Panc1 (cell line): Measurements from ENCODE around the gene SPSB1. TPM values are rescaled to one million over a fixed set of nuclear protein-coding genes. Genes with fewer than 3 reads are reported as not detected.

Experiments
- ATAC-seq: fragments of 200-7000 bp; cut with Tn5 transposase; 2 replicates; pipeline ENCODE4 v1.9.1; 2020; ENCODE audit warnings: mild to moderate bottlenecking, moderate library complexity
- BruUV-seq: library from RNA; stranded (reverse); fragments of 400-500 nt; replicated peaks from 2 replicates; lab custom pipeline; 2021; lab: Mats Ljungman, UMichigan
- CTCF ChIA-PET: fragments of 300-600 bp; sonication (Branson Sonifier 250); formaldehyde crosslinking; loops from one replicate; lab custom pipeline; 2022; ENCODE audit warnings: antibody characterized with exemption; lab: Charles Lee
- POLR2A ChIA-PET: fragments of 300-600 bp; sonication (Branson Sonifier 250); formaldehyde crosslinking; loops from one replicate; lab custom pipeline; 2022; ENCODE audit warnings: antibody characterized with exemption; lab: Charles Lee
- DNase-seq: peaks from one replicate; pipeline ENCODE4 v3.0.0-alpha.2; 2010; ENCODE audit warnings: low read depth, low spot score
- H3K27ac ChIP-seq: 2 replicates; pipeline ENCODE4 v1.5.1; 2011; ENCODE audit warnings: mild to moderate bottlenecking, low read length, inconsistent platforms
- H3K27me3 ChIP-seq: fragments of 200-500 bp; sonication (Bioruptor generic); 2 replicates; pipeline ENCODE4 v1.6.0; 2014; ENCODE audit warnings: low read length, inconsistent platforms; ENCODE audit not compliant: control insufficient read depth, insufficient read depth
- H3K36me3 ChIP-seq: fragments of 200-500 bp; sonication (Bioruptor generic); 2 replicates; pipeline ENCODE4 v1.5.1; 2014; ENCODE audit warnings: inconsistent platforms, mild to moderate bottlenecking, low read length, moderate library complexity; ENCODE audit not compliant: control insufficient read depth, insufficient read depth
- H3K4me1 ChIP-seq: 2 replicates; pipeline ENCODE4 v1.5.1; 2011; ENCODE audit warnings: inconsistent platforms, mild to moderate bottlenecking, low read length, moderate library complexity; ENCODE audit not compliant: control insufficient read depth, insufficient read depth
- H3K4me3 ChIP-seq, 2 experiments: 2 replicates each; pipeline ENCODE4 v1.5.1; 2011 to 2012; ENCODE audit warnings: low read depth in 2 of 2, low read length in 2 of 2, mild to moderate bottlenecking in 2 of 2, inconsistent platforms in 1 of 2, moderate library complexity in 1 of 2
- H3K9me3 ChIP-seq: fragments of 200-500 bp; sonication (Bioruptor generic); 2 replicates; pipeline ENCODE4 v1.5.1; 2014; ENCODE audit warnings: low read depth, mild to moderate bottlenecking, inconsistent platforms, low read length, moderate library complexity; ENCODE audit not compliant: control insufficient read depth, insufficient read depth
- POLR2AphosphoS5 ChIP-seq: IDR thresholded peaks from 2 replicates; pipeline ENCODE4 v1.6.1; 2012; ENCODE audit warnings: mild to moderate bottlenecking, low read depth, low read length, moderate library complexity
- SIN3A ChIP-seq: IDR thresholded peaks from 2 replicates; pipeline ENCODE4 v1.6.1; 2012; ENCODE audit warnings: low read depth, mild to moderate bottlenecking, low read length, moderate library complexity, borderline replicate concordance; ENCODE audit not compliant: insufficient read depth
- TCF7L2 ChIP-seq: IDR thresholded peaks from 2 replicates; pipeline ENCODE4 v1.6.1; 2011; ENCODE audit warnings: mild to moderate bottlenecking, low read depth, low read length, inconsistent platforms
- in situ Hi-C: cut with HindIII; loops from 2 replicates; pipeline ENCODE4 v1.10.0; 2016; ENCODE audit warnings: low sequenced_read_pairs, low pct_unique_long_range_greater_than_20kb
- intact Hi-C: fragments of 100-400 bp; cut with micrococcal nuclease; formaldehyde crosslinking; loops from one replicate; pipeline ENCODE4 v1.10.0; 2022; ENCODE audit not compliant: unreplicated experiment
- total RNA-seq: library from RNA; stranded (reverse); gene quantifications from one replicate; pipeline ENCODE4 v1.2.1, GENCODE V29; 2021; ENCODE audit not compliant: unreplicated experiment
- TF ChIP-seq, protein P1 (sequence below), 2 experiments: IDR thresholded peaks; 2 replicates each; pipeline ENCODE4 v1.6.1; 2011 to 2012; ENCODE audit warnings: low read depth in 2 of 2, control low read depth in 1 of 2, low read length in 1 of 2, mild to moderate bottlenecking in 1 of 2, moderate library complexity in 1 of 2; ENCODE audit not compliant: insufficient read depth in 1 of 2
- TF ChIP-seq, protein P2 (sequence below): fragments of 450-650 bp; IDR thresholded peaks from 2 replicates; pipeline ENCODE4 v1.5.1; 2017; ENCODE audit warnings: mild to moderate bottlenecking

The SPSB1 gene
- total RNA-seq, 1 experiment from 2014 or later, result 73.7 TPM

DNA sequence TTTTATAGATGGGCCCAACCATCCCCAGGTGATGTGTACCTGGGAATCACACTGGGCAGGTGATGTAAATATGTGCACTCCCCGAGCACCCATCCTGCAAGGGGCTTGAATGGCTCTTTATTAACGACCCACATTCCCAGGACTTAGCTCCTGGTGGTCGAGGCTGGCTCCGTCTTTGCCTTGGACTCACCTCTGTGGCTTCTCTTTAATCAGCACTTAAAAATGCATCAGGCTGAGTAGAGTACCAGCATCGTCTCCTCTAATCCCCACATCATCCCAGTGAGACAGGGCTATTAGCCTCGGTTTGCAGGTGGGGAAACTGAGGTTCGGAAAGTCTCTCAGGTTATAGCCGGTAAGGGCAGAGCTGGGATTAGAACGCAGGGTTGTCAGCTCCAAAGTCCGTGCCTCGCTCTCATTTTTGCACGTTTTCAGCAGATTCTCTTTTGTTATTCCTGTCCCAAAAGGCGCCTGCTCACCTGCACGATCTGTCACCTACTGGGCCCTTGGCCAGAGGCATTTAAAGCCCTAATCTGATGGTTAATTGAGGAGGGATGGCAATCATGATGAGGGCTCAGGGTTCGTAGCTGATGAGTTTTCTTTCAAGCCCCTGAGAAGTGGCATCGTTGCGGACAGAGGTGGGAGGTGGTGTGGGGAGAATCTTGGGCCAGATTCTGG is 29.4 kb downstream of the SPSB1 start:
- TF ChIP-seq TCF7L2, result no peak
- POLR2A ChIA-PET, result no interaction called here
- H3K27ac ChIP-seq, result peak overlapping the region; percentile 84
- H3K27me3 ChIP-seq, result no peaks in the 10 kb centered on the region
- CTCF ChIA-PET, result no interaction called here
- DNase-seq (no peak), ATAC-seq (no peak)
- BruUV-seq, result TSS peak; percentile 21
- no peak overlapping the region for H3K4me3 ChIP-seq
- peaks cover 95% of the 10 kb centered on the region for H3K4me1 ChIP-seq
- H3K9me3 ChIP-seq, result no peaks in the 10 kb centered on the region
- in situ Hi-C loops, result no loop called here
- no peaks in the 10 kb centered on the region for H3K36me3 ChIP-seq
- intact Hi-C loops, result no loop called here

DNA sequence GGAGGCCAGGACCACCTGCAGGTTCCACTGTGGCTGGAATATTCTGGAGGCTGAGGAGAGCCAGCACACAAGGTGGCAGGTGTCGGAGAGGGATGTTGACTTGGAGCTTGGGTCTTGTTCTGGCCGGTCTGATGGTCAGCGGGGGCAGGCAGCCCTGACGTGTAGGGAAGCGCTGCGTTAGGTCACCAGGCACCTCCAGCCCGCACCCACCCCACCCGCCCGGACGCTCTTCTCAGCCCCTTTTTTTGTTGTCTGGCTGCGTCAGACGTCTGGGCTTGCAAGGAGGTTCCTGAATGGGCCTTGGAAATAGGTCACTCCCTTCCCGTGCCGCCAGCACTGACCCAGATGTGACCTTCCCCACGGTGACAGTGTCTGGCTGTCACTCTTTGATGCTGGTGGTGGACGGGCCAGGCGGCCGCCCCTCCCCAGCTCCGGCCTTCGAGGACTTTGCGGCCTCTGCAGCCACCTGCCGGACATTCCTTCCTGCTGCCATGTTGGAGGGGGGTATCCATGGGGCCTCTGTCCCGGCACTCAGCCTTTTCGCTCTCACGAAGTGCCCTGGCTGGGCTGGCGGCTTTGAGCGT is 30.1 kb downstream of the SPSB1 start:
- Histone ChIP-seq H3K4me3 (no peak overlapping the region), H3K27me3 (no peaks in the 10 kb centered on the region), H3K27ac (peak overlapping the region; percentile 84; the same call in 1 of the 2 replicates), H3K4me1 (peaks cover 94% of the 10 kb centered on the region), H3K36me3 (no peaks in the 10 kb centered on the region), H3K9me3 (no peaks in the 10 kb centered on the region)
- ChIA-PET CTCF (no interaction called here), POLR2A (no interaction called here)
- intact Hi-C loops, result no loop called here
- in situ Hi-C loops, result no loop called here
- TF ChIP-seq POLR2AphosphoS5, result no peak
- no peak for TF ChIP-seq SIN3A
- TF ChIP-seq, protein P1, sequence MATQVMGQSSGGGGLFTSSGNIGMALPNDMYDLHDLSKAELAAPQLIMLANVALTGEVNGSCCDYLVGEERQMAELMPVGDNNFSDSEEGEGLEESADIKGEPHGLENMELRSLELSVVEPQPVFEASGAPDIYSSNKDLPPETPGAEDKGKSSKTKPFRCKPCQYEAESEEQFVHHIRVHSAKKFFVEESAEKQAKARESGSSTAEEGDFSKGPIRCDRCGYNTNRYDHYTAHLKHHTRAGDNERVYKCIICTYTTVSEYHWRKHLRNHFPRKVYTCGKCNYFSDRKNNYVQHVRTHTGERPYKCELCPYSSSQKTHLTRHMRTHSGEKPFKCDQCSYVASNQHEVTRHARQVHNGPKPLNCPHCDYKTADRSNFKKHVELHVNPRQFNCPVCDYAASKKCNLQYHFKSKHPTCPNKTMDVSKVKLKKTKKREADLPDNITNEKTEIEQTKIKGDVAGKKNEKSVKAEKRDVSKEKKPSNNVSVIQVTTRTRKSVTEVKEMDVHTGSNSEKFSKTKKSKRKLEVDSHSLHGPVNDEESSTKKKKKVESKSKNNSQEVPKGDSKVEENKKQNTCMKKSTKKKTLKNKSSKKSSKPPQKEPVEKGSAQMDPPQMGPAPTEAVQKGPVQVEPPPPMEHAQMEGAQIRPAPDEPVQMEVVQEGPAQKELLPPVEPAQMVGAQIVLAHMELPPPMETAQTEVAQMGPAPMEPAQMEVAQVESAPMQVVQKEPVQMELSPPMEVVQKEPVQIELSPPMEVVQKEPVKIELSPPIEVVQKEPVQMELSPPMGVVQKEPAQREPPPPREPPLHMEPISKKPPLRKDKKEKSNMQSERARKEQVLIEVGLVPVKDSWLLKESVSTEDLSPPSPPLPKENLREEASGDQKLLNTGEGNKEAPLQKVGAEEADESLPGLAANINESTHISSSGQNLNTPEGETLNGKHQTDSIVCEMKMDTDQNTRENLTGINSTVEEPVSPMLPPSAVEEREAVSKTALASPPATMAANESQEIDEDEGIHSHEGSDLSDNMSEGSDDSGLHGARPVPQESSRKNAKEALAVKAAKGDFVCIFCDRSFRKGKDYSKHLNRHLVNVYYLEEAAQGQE (IDR thresholded peaks at IDR 0.05; ENCODE audit: insufficient read depth in 1 of 2, low read depth in 2 of 2, low read length in 1 of 2), result no peak
- no peak for TF ChIP-seq TCF7L2
- TF ChIP-seq, protein P2, sequence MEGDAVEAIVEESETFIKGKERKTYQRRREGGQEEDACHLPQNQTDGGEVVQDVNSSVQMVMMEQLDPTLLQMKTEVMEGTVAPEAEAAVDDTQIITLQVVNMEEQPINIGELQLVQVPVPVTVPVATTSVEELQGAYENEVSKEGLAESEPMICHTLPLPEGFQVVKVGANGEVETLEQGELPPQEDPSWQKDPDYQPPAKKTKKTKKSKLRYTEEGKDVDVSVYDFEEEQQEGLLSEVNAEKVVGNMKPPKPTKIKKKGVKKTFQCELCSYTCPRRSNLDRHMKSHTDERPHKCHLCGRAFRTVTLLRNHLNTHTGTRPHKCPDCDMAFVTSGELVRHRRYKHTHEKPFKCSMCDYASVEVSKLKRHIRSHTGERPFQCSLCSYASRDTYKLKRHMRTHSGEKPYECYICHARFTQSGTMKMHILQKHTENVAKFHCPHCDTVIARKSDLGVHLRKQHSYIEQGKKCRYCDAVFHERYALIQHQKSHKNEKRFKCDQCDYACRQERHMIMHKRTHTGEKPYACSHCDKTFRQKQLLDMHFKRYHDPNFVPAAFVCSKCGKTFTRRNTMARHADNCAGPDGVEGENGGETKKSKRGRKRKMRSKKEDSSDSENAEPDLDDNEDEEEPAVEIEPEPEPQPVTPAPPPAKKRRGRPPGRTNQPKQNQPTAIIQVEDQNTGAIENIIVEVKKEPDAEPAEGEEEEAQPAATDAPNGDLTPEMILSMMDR, result no peak
- BruUV-seq, result no TSS peak
- ATAC-seq, result no peak
- DNase-seq, result no peak
